ENCODE results near the gene GPRASP3.
"Not testable (repeated sequence)": the region's sequence is repeated elsewhere in the genome, so short reads cannot be mapped to it uniquely, and the experiment has no call there.

The GPRASP3 gene

GRCh38 chrX:102714994-102715393 is 5.5 kb upstream of the GPRASP3 start:
- TF ChIP-seq CTCF (IDR thresholded peaks at IDR 0.05; ENCODE audit: unreplicated experiment in 3 of 3) = no peak
- no peak overlapping the region for H3K4me3 Mint-ChIP-seq
- peaks cover 17% of the 10 kb centered on the region for H3K36me3 Mint-ChIP-seq (ENCODE audit: low read depth)
- peaks cover 7% of the 10 kb centered on the region for H3K4me1 Mint-ChIP-seq
- no peaks in the 10 kb centered on the region for H3K27me3 Mint-ChIP-seq (ENCODE audit: low read depth)
- peaks cover 15% of the 10 kb centered on the region for H3K9me3 Mint-ChIP-seq
- H3K27ac Mint-ChIP-seq = no peak overlapping the region

GRCh38 chrX:102715967-102716366 is 4.6 kb upstream of the GPRASP3 start:
- Mint-ChIP-seq H3K27me3 (ENCODE audit: low read depth) (no peaks in the 10 kb centered on the region), H3K4me3 (no peak overlapping the region), H3K4me1 (peaks cover 7% of the 10 kb centered on the region), H3K27ac (no peak overlapping the region), H3K36me3 (ENCODE audit: low read depth) (peaks cover 21% of the 10 kb centered on the region), H3K9me3 (peaks cover 14% of the 10 kb centered on the region)
- TF ChIP-seq CTCF (IDR thresholded peaks at IDR 0.05; ENCODE audit: unreplicated experiment in 3 of 3) = no peak

- not testable (repeated sequence) for H3K4me1 Mint-ChIP-seq; H3K36me3 Mint-ChIP-seq (ENCODE audit: low read depth); H3K4me3 Mint-ChIP-seq; H3K27ac Mint-ChIP-seq; H3K9me3 Mint-ChIP-seq; H3K27me3 Mint-ChIP-seq (ENCODE audit: low read depth)
Observed at GRCh38 chrX:102721169-102721506, 595 bp downstream of the GPRASP3 start.

GRCh38 chrX:102723456-102723855 is 2.9 kb downstream of the GPRASP3 start:
- H3K27ac Mint-ChIP-seq = no peak overlapping the region
- no peaks in the 10 kb centered on the region for H3K27me3 Mint-ChIP-seq (ENCODE audit: low read depth)
- TF ChIP-seq CTCF (IDR thresholded peaks at IDR 0.05; ENCODE audit: unreplicated experiment in 3 of 3) = no peak
- peaks cover 11% of the 10 kb centered on the region for H3K36me3 Mint-ChIP-seq (ENCODE audit: low read depth)
- H3K9me3 Mint-ChIP-seq = peaks cover 2% of the 10 kb centered on the region
- no peak overlapping the region for H3K4me3 Mint-ChIP-seq
- no peaks in the 10 kb centered on the region for H3K4me1 Mint-ChIP-seq

- Mint-ChIP-seq H3K36me3 (ENCODE audit: low read depth) (peaks cover 8% of the 10 kb centered on the region), H3K4me1 (no peaks in the 10 kb centered on the region), H3K9me3 (peaks cover 5% of the 10 kb centered on the region), H3K4me3 (no peak overlapping the region), H3K27me3 (ENCODE audit: low read depth) (no peaks in the 10 kb centered on the region), H3K27ac (no peak overlapping the region)
- TF ChIP-seq CTCF (IDR thresholded peaks at IDR 0.05; ENCODE audit: unreplicated experiment in 3 of 3) = no peak
Observed at GRCh38 chrX:102727761-102728160, 7.2 kb downstream of the GPRASP3 start.

- Mint-ChIP-seq H3K4me1 (no peaks in the 10 kb centered on the region), H3K36me3 (ENCODE audit: low read depth) (peaks cover 8% of the 10 kb centered on the region), H3K9me3 (peaks cover 5% of the 10 kb centered on the region), H3K4me3 (no peak overlapping the region), H3K27me3 (ENCODE audit: low read depth) (no peaks in the 10 kb centered on the region), H3K27ac (no peak overlapping the region)
- no peak for TF ChIP-seq CTCF (IDR thresholded peaks at IDR 0.05; ENCODE audit: unreplicated experiment in 3 of 3)
Observed at GRCh38 chrX:102728646-102729045, 8.1 kb downstream of the GPRASP3 start.

Data from nephron (organoid).